DMS53 treated with DMSO at 0.1 percent for 48 hours (cell line): ENCODE results near the gene TMPRSS2.
A peak's percentile ranks its signal among the peaks of the same experiment; 100 is the strongest.
"Not testable (repeated sequence)": the region's sequence is repeated elsewhere in the genome, so short reads cannot be mapped to it uniquely, and the experiment has no call there.

Experiments used
- DNase-seq: peaks from one replicate; lab custom pipeline; 2025; ENCODE audit not compliant: unreplicated experiment; lab: John Stamatoyannopoulos, UW

The TMPRSS2 gene

GRCh38 chr21:41428311-41428710 is 79.6 kb downstream of the TMPRSS2 start:
- DNase-seq, result no peak

- DNase-seq, result no peak
These were observed 80.4 kb downstream of the TMPRSS2 start for GRCh38 chr21:41427556-41427955.

GRCh38 chr21:41426676-41427404 is 81.1 kb downstream of the TMPRSS2 start:
- no peak for DNase-seq

DNA sequence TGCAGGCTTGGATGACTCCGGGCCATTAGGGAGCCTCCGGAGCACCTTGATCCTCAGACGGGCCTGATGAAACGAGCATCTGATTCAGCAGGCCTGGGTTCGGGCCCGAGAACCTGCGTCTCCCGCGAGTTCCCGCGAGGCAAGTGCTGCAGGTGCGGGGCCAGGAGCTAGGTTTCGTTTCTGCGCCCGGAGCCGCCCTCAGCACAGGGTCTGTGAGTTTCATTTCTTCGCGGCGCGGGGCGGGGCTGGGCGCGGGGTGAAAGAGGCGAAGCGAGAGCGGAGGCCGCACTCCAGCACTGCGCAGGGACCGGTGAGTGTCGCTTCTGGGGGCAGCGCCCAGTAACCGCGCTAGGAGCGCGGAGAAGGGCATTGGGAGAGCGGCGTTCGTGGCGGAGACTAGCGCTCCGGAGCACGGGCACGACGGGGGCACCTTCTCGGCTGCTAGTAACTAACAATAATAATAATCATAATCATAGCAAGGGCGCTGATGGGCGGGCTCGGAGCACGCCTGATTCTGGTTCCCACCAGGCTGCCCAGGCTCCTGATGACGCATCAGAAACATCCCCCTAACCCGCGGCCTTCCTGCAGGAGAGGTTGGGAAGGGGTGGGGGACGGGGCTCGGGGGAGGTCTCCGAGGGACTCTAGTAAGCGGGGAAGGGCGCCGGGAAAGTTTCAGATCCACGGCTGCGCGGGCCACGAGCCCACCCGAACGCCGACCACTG is 81.8 kb downstream of the TMPRSS2 start, which contains the start of gene MX1:
TSS of gene MX1 (plus strand) at position 286 of the 722 bp plus-strand sequence. CDS start 5,832 bp downstream, outside the sequence.
- DNase-seq, result peak; percentile 14

- no peak for DNase-seq
These were observed 82.4 kb downstream of the TMPRSS2 start for GRCh38 chr21:41425588-41425953.

GRCh38 chr21:41423305-41423636 is 84.7 kb downstream of the TMPRSS2 start:
- DNase-seq, result not testable (repeated sequence)

- no peak for DNase-seq
These were observed 85.2 kb downstream of the TMPRSS2 start for GRCh38 chr21:41422546-41423304.

DNA sequence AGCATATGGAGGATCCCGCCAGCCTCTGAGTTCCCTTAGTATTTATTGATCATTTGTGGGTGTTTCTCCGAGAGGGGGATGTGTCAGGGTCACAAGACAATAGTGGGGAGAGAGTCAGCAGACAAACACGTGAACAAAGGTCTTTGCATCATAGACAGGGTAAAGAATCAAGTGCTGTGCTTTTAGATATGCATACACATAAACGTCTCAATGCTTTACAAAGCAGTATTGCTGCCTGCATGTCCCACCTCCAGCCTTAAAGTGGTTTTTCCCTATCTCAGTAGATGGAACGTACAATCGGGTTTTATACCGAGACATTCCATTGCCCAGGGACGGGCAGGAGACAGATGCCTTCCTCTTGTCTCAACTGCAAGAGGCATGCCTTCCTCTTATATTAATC is 87.0 kb downstream of the TMPRSS2 start:
- DNase-seq, result not testable (repeated sequence)

DNA sequence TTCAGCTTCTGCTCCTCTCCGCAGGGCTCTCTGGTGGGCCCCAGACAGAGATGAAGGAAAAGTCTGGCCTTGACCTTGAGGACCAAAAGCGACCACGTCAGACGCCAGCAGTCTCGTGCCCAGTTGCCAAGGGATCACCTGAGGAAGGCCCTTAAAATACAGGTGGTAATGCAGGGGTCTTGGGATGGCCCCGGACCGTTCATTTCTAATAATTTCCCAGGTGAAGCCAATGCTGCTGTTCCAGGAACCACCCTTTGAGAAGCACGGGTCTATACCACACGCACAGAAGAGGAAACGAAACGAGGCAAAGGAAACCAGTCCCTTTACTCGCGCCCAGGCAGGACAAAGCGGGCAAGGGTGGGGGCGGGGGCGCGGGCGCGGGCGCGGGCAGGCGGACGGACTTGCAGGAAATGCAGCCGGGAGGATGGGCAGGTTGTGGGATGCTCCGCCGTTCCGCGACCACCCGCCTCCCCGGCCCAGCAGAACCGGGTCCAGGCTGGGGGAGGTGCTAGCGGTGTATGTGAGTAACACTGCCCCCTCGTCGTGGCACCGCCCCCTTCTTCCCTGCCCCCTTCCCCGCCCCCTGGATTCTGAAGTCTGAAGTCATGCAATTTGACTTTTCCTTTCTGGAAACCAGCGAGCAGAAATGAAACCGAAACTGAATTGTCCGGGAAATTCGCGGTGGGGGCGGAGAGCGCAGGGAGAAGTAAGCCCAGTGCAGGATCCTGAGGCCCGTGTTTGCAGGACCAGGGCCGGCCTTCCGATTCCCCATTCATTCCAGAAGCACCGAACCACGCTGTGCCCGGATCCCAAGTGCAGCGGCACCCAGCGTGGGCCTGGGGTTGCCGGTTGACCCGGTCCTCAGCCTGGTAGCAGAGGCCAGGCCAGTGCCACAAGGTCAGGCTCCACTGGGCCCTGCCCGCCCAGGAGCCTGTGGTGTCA is 87.8 kb downstream of the TMPRSS2 start:
- DNase-seq, result peak; percentile 57

DNA sequence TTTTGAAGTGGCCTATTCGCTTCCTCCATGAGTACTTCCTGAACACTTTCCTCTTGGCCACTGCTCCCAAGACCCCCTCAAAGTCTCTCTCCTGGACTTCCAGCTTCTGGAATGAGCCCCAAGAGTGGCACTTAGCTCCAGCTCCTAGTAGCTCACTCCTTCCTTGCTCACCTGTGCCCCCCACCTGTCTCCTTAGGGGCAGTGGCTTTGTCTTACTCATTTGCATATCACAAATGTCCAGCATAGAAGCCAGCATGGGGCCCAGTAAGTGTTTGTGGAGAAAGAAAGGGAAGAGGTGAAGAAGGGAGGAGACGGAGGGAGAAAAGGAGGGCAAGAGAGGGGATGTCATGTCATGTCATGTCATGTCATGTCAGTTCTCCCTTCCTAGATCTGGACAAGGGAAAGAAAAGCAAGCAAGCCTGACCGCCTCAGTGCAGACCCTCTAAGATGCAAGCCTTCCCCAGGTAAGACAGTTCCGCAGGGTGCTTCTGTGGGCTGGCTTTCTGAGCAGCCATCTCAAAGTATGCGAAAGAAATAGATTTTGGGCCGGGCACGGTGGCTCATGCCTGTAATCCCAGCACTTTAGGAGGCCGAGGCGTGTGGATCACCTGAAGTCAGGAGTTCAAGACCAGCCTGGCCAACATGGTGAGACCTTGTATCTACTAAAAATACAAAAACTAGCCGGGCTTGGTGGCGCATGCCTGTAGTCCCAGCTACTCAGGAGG is 88.8 kb downstream of the TMPRSS2 start:
- DNase-seq, result no peak

DNA sequence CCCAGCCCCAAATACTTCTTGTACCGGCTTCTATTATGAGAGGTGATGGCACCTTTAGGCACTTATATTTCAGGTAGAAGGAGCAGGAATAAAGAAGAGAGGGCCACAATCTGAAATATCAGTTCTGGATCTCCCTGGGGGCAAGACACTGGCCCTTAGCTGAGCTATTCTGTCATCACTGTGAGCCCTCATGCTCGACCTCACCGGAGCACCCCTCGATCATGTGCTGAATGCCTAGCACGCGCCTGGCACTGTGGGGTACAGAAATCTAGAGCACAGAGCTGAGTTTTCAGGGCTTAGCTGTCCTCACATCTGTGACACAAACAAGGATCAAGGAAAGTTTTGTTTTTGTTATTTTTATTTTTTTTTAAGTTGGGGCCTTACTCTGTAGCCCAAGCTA is 89.6 kb downstream of the TMPRSS2 start:
- DNase-seq, result no peak

DNA sequence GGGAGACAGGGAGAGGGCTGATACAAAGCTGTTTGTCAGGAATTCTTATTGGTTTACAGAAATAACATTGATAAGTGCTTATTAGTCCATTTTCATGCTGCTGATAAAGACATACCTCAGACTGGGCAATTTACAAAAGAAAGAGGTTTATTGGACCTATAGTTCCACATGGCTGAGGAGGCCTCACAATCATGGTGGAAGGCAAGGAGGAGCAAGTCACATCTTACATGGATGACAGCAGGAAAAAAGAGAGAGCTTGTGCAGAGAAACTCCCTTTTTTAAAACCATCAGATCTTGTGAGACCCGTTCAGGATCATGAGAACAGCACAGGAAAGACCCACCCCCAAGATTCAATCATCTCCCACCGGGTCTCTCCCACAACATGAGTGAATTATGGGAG is 90.5 kb downstream of the TMPRSS2 start:
- not testable (repeated sequence) for DNase-seq
